Measurements from ENCODE around the gene RAI1. TPM values are rescaled to one million over a fixed set of nuclear protein-coding genes. Genes with fewer than 3 reads are reported as not detected.
"Not testable (repeated sequence)": the region's sequence is repeated elsewhere in the genome, so short reads cannot be mapped to it uniquely, and the experiment has no call there.

Gene RAI1
- polyA plus RNA-seq = 1 to 10 TPM; 1.5 to 6.2 (median 2.0) TPM

GRCh38 chr17:17681187-17681743, at the start of gene RAI1:
RAI1 (plus strand) TSS chr17:17681458; CDS start chr17:17792949, 111,491 bp downstream.
- Mint-ChIP-seq H3K27ac (peak within 1 kb of the TSS; percentile 66 to 98 (median 88)), H3K9me3 (no peaks in the 10 kb centered on the region), H3K4me3 (peak within 1 kb of the TSS; percentile 82 to 92 (median 84)), H3K4me1 (peaks cover 33 to 50% of the 10 kb centered on the region in 2 donors), H3K27me3 (ENCODE audit: low read depth in 3 of 3) (peaks cover 3 to 16% (median 15%) of the 10 kb centered on the region in 3 donors), H3K36me3 (no peaks in the 10 kb centered on the region)
- peak; percentile 78 to 82 (median 81) for DNase-seq

GRCh38 chr17:17632690-17633089, 48.6 kb upstream of the RAI1 start:
- H3K4me1 Mint-ChIP-seq = peaks cover 9 to 15% of the 10 kb centered on the region in 2 donors
- H3K27ac Mint-ChIP-seq; H3K36me3 Mint-ChIP-seq; DNase-seq; H3K27me3 Mint-ChIP-seq (ENCODE audit: low read depth in 3 of 3); H3K4me3 Mint-ChIP-seq; H3K9me3 Mint-ChIP-seq: not testable (repeated sequence)

- Mint-ChIP-seq H3K4me3 (no peak overlapping the region), H3K27ac (peak overlapping the region in 1 of 6 donors; percentile 16), H3K4me1 (peaks cover 10 to 13% of the 10 kb centered on the region in 2 donors), H3K27me3 (ENCODE audit: low read depth in 3 of 3) (peaks cover 0 to 2% (median 0%) of the 10 kb centered on the region in 3 donors), H3K36me3 (no peaks in the 10 kb centered on the region), H3K9me3 (no peaks in the 10 kb centered on the region)
- no peak for DNase-seq
Observed at GRCh38 chr17:17633310-17633709, 47.9 kb upstream of the RAI1 start.

GRCh38 chr17:17635126-17635525, 46.1 kb upstream of the RAI1 start:
- peaks cover 0 to 3% of the 10 kb centered on the region in 2 donors for H3K4me1 Mint-ChIP-seq
- H3K4me3 Mint-ChIP-seq = no peak overlapping the region
- H3K27me3 Mint-ChIP-seq (ENCODE audit: low read depth in 3 of 3) = peaks cover 0 to 4% (median 2%) of the 10 kb centered on the region in 3 donors
- no peaks in the 10 kb centered on the region for H3K36me3 Mint-ChIP-seq
- DNase-seq = no peak
- no peaks in the 10 kb centered on the region for H3K9me3 Mint-ChIP-seq
- H3K27ac Mint-ChIP-seq = no peak overlapping the region

- not testable (repeated sequence) for DNase-seq; H3K36me3 Mint-ChIP-seq; H3K4me3 Mint-ChIP-seq; H3K27ac Mint-ChIP-seq; H3K9me3 Mint-ChIP-seq; H3K4me1 Mint-ChIP-seq; H3K27me3 Mint-ChIP-seq (ENCODE audit: low read depth in 3 of 3)
Observed at GRCh38 chr17:17635537-17636271, 45.6 kb upstream of the RAI1 start.

GRCh38 chr17:17636272-17636885, 44.9 kb upstream of the RAI1 start:
- Mint-ChIP-seq H3K27me3 (ENCODE audit: low read depth in 3 of 3) (peaks cover 2 to 4% (median 2%) of the 10 kb centered on the region in 3 donors), H3K4me3 (no peak overlapping the region), H3K27ac (peak overlapping the region in 1 of 6 donors; percentile 36), H3K4me1 (peaks cover 0 to 3% of the 10 kb centered on the region in 2 donors), H3K9me3 (no peaks in the 10 kb centered on the region), H3K36me3 (no peaks in the 10 kb centered on the region)
- DNase-seq = no peak

GRCh38 chr17:17638467-17638866, 42.8 kb upstream of the RAI1 start:
- H3K27me3 Mint-ChIP-seq (ENCODE audit: low read depth in 3 of 3) = peaks cover 2 to 7% (median 4%) of the 10 kb centered on the region in 3 donors

GRCh38 chr17:17639661-17640270, 41.5 kb upstream of the RAI1 start:
- H3K27me3 Mint-ChIP-seq (ENCODE audit: low read depth in 3 of 3); H3K27ac Mint-ChIP-seq; H3K9me3 Mint-ChIP-seq; DNase-seq; H3K4me1 Mint-ChIP-seq; H3K4me3 Mint-ChIP-seq; H3K36me3 Mint-ChIP-seq: not testable (repeated sequence)

More at GRCh38 chr17:17638467-17638866, 42.8 kb upstream of the RAI1 start:
- Mint-ChIP-seq H3K4me1 (peaks cover 3 to 5% of the 10 kb centered on the region in 2 donors), H3K9me3 (no peaks in the 10 kb centered on the region), H3K27ac (no peak overlapping the region), H3K36me3 (no peaks in the 10 kb centered on the region), H3K4me3 (no peak overlapping the region)
- DNase-seq = no peak

GRCh38 chr17:17641621-17642409, 39.4 kb upstream of the RAI1 start:
- peaks cover 2 to 9% (median 4%) of the 10 kb centered on the region in 3 donors for H3K27me3 Mint-ChIP-seq (ENCODE audit: low read depth in 3 of 3)
- H3K4me3 Mint-ChIP-seq = no peak overlapping the region
- H3K27ac Mint-ChIP-seq = peak overlapping the region in 1 of 6 donors; percentile 80
- peaks cover 3 to 5% of the 10 kb centered on the region in 2 donors for H3K4me1 Mint-ChIP-seq
- no peaks in the 10 kb centered on the region for H3K36me3 Mint-ChIP-seq
- peak; percentile 68 to 77 (median 70) for DNase-seq
- peaks cover 0 to 3% (median 0%) of the 10 kb centered on the region in 6 donors for H3K9me3 Mint-ChIP-seq

- H3K27ac Mint-ChIP-seq; H3K36me3 Mint-ChIP-seq; DNase-seq; H3K27me3 Mint-ChIP-seq (ENCODE audit: low read depth in 3 of 3); H3K9me3 Mint-ChIP-seq; H3K4me1 Mint-ChIP-seq; H3K4me3 Mint-ChIP-seq: not testable (repeated sequence)
Observed at GRCh38 chr17:17645148-17645547, 36.1 kb upstream of the RAI1 start.

- Mint-ChIP-seq H3K4me1 (peaks cover 0 to 5% of the 10 kb centered on the region in 2 donors), H3K27ac (no peak overlapping the region), H3K4me3 (no peak overlapping the region), H3K27me3 (ENCODE audit: low read depth in 3 of 3) (peaks cover 0 to 9% (median 4%) of the 10 kb centered on the region in 3 donors), H3K36me3 (no peaks in the 10 kb centered on the region), H3K9me3 (peaks cover 0 to 3% (median 0%) of the 10 kb centered on the region in 6 donors)
- DNase-seq = no peak
Observed at GRCh38 chr17:17645961-17646360, 35.3 kb upstream of the RAI1 start.

- Mint-ChIP-seq H3K4me3 (no peak overlapping the region), H3K27me3 (ENCODE audit: low read depth in 3 of 3) (peaks cover 0 to 4% (median 4%) of the 10 kb centered on the region in 3 donors), H3K4me1 (no peaks in the 10 kb centered on the region), H3K9me3 (peaks cover 0 to 3% (median 0%) of the 10 kb centered on the region in 6 donors), H3K27ac (no peak overlapping the region), H3K36me3 (no peaks in the 10 kb centered on the region)
- DNase-seq = no peak
Observed at GRCh38 chr17:17647524-17648178, 33.6 kb upstream of the RAI1 start.

- Mint-ChIP-seq H3K4me1 (no peaks in the 10 kb centered on the region), H3K27me3 (ENCODE audit: low read depth in 3 of 3) (peaks cover 0 to 4% (median 4%) of the 10 kb centered on the region in 3 donors), H3K27ac (no peak overlapping the region), H3K36me3 (no peaks in the 10 kb centered on the region), H3K4me3 (no peak overlapping the region), H3K9me3 (peaks cover 0 to 3% (median 0%) of the 10 kb centered on the region in 6 donors)
- DNase-seq = no peak
Observed at GRCh38 chr17:17648762-17649161, 32.5 kb upstream of the RAI1 start.

All from immature natural killer cell (primary cell).